ENCODE measurements around the gene CROCC2. TPM values are rescaled to one million over a fixed set of nuclear protein-coding genes. Genes with fewer than 3 reads are reported as not detected.

CROCC2 gene
- total and polyA plus RNA-seq, 2 of the 13 experiments (the other 11 are each of a cell fraction or from before 2014, with no cell fraction given): not detected

- Histone ChIP-seq H2AFZ (ENCODE audit: low read length) (no peak overlapping the region), H3K79me2 (ENCODE audit: insufficient read depth, low read length) (no peaks in the 10 kb centered on the region), H3K4me1 (ENCODE audit: insufficient read depth, low read length) (peaks cover 73% of the 10 kb centered on the region), H3K27ac (ENCODE audit: extremely low read length, insufficient read depth, low read length) (peak overlapping the region; percentile 65), H3K4me2 (ENCODE audit: low read depth, low read length) (peak overlapping the region; percentile 93), H3K27me3 (ENCODE audit: control insufficient read depth in 1 of 2, insufficient read depth in 2 of 2, low read length in 2 of 2) (peaks cover 9 to 27% of the 10 kb centered on the region in 2 experiments; a peak in 4 of 5 replicates), H3K9ac (ENCODE audit: insufficient read depth, low read depth, low read length) (peak overlapping the region; percentile 65; the same call in 1 of the 2 replicates), H3K4me3 (replicated peaks in 1 of 3; ENCODE audit: insufficient read depth in 1 of 3, low read depth in 2 of 3, low read length in 3 of 3) (peak overlapping the region in 1 of 3 experiments; percentile 85; a peak in 3 of 6 replicates), H3K36me3 (replicated peaks in 1 of 2; ENCODE audit: control insufficient read depth in 1 of 2, insufficient read depth in 2 of 2, low read length in 2 of 2) (no peaks in the 10 kb centered on the region), H3K9me3 (ENCODE audit: low read length) (no peaks in the 10 kb centered on the region), H4K20me1 (ENCODE audit: insufficient read depth, low read length) (no peaks in the 10 kb centered on the region)
- DNase-seq (ENCODE audit: low spot score) (no peak), ATAC-seq (no peak), FAIRE-seq (no peak)
- in situ Hi-C loops (cut with HindIII; ENCODE audit: extremely low pct_ligation_motif_present, low pct_unique_long_range_greater_than_20kb) (no loop called here), intact Hi-C loops (cut with micrococcal nuclease; ENCODE audit: unreplicated experiment) (loop anchor here (2.0 kb wide), 1 partner anchor 59 kb away; no protein-coding TSS in a partner anchor)
- no TSS peak for BruUV-seq (replicated peaks)
- ChIA-PET POLR2A (interaction anchor here (0.7 to 2.3 kb wide), 2 partner anchors 16 to 54 kb away, joined by 3 to 10 read pairs; no protein-coding TSS in a partner anchor), CTCF (ENCODE audit: low intra/inter-chr PET ratio, low total read pairs) (no interaction called here)
- WGBS (ENCODE audit: low lambda C conversion rate): 88% methylated on average over 31 of the region's 34 CpGs
- TF ChIP-seq HDAC1 (CRISPR knock-in tag; IDR thresholded peaks at IDR 0.05) (0 out of 2 replicates have a peak, but pooled peaks have one; percentile 30), PITX1 (CRISPR knock-in tag; IDR thresholded peaks at IDR 0.05) (0 out of 2 replicates have a peak, but pooled peaks have one; percentile 23), RARA (CRISPR knock-in tag; IDR thresholded peaks at IDR 0.05) (no peak), ZNF235 (CRISPR knock-in tag; IDR thresholded peaks at IDR 0.05; ENCODE audit: borderline replicate concordance) (no peak), ARID3A (IDR thresholded peaks at IDR 0.05; ENCODE audit: low read depth, low read length) (no peak), CHCHD3 (CRISPR knock-in tag; IDR thresholded peaks at IDR 0.05) (no peak), YEATS2 (CRISPR knock-in tag; IDR thresholded peaks at IDR 0.05; ENCODE audit: borderline replicate concordance) (no peak), MBNL3 (CRISPR knock-in tag; conservative IDR thresholded peaks at IDR 0.05) (no peak), TOE1 (CRISPR knock-in tag; IDR thresholded peaks at IDR 0.05) (no peak), ZNF207 (IDR thresholded peaks at IDR 0.05; ENCODE audit: borderline replicate concordance) (no peak), BCL6 (CRISPR knock-in tag; IDR thresholded peaks at IDR 0.05) (no peak), ZNF432 (CRISPR knock-in tag; IDR thresholded peaks at IDR 0.05; ENCODE audit: borderline replicate concordance) (no peak), HNF4A (CRISPR knock-in tag; IDR thresholded peaks at IDR 0.05) (no peak)
- TF ChIP-seq, protein P1, sequence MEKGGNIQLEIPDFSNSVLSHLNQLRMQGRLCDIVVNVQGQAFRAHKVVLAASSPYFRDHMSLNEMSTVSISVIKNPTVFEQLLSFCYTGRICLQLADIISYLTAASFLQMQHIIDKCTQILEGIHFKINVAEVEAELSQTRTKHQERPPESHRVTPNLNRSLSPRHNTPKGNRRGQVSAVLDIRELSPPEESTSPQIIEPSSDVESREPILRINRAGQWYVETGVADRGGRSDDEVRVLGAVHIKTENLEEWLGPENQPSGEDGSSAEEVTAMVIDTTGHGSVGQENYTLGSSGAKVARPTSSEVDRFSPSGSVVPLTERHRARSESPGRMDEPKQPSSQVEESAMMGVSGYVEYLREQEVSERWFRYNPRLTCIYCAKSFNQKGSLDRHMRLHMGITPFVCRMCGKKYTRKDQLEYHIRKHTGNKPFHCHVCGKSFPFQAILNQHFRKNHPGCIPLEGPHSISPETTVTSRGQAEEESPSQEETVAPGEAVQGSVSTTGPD (CRISPR knock-in tag; IDR thresholded peaks at IDR 0.05): 0 out of 2 replicates have a peak, but pooled peaks have one; percentile 8
- TF ChIP-seq, protein P2, sequence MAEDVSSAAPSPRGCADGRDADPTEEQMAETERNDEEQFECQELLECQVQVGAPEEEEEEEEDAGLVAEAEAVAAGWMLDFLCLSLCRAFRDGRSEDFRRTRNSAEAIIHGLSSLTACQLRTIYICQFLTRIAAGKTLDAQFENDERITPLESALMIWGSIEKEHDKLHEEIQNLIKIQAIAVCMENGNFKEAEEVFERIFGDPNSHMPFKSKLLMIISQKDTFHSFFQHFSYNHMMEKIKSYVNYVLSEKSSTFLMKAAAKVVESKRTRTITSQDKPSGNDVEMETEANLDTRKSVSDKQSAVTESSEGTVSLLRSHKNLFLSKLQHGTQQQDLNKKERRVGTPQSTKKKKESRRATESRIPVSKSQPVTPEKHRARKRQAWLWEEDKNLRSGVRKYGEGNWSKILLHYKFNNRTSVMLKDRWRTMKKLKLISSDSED (CRISPR knock-in tag; IDR thresholded peaks at IDR 0.05): no peak
- TF ChIP-seq, protein P3, sequence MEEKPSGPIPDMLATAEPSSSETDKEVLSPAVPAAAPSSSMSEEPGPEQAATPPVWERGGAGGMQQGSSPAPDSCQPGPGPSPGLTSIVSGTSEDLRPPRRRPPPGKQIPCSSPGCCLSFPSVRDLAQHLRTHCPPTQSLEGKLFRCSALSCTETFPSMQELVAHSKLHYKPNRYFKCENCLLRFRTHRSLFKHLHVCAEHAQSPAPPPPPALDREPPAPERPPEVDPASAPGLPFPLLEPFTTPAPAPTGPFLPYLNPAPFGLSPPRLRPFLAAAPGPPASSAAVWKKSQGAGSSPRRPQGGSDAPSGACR (CRISPR knock-in tag; IDR thresholded peaks at IDR 0.05): 0 out of 2 replicates have a peak, but pooled peaks have one; percentile 1
Measured at GRCh38 chr2:240967681-240968621, 61.8 kb downstream of the CROCC2 start.

Measured in HepG2 (cell line).